Caco-2 (cell line): ENCODE measurements around the gene BAHCC1. TPM values are rescaled to one million over a fixed set of nuclear protein-coding genes. Genes with fewer than 3 reads are reported as not detected.

ENCODE experiments used
- BruUV-seq: library from RNA; stranded (reverse); fragments of 400-500 nt; replicated peaks from 2 replicates; lab custom pipeline; 2021; lab: Mats Ljungman, UMichigan
- CTCF ChIA-PET: fragments of 300-600 bp; sonication (Branson Sonifier 250); formaldehyde crosslinking; loops from one replicate; lab custom pipeline; 2022; ENCODE audit warnings: antibody characterized with exemption; lab: Charles Lee
- POLR2A ChIA-PET: fragments of 300-600 bp; sonication (Branson Sonifier 250); formaldehyde crosslinking; loops from one replicate; lab custom pipeline; 2022; ENCODE audit warnings: antibody characterized with exemption; lab: Charles Lee
- DNase-seq, 2 experiments: peaks; one replicate each; pipeline versions ENCODE4 v3.0.0 to v3.0.0-alpha.2; 2020 to 2022
- H3K27me3 ChIP-seq: replicated peaks from 2 replicates; pipeline ENCODE4 v1.6.0; 2011; ENCODE audit warnings: low read length; ENCODE audit not compliant: control insufficient read depth, insufficient read depth
- H3K36me3 ChIP-seq: 2 replicates; pipeline ENCODE4 v1.5.1; 2011; ENCODE audit warnings: low read length; ENCODE audit not compliant: control insufficient read depth, insufficient read depth
- H3K4me1 ChIP-seq: fragments of 250-450 bp; sonication (Bioruptor Pico); 2 replicates; pipeline ENCODE4 v1.5.1; 2020; ENCODE audit warnings: mild to moderate bottlenecking
- H3K4me3 ChIP-seq: 2 replicates; pipeline ENCODE4 v1.5.1; 2011; ENCODE audit warnings: low read depth, mild to moderate bottlenecking, control low read depth, low read length
- H3K9me3 ChIP-seq: fragments of 250-450 bp; sonication (Bioruptor Pico); 2 replicates; pipeline ENCODE4 v1.5.1; 2020; ENCODE audit warnings: mild to moderate bottlenecking, moderate library complexity
- H3K27ac Mint-ChIP-seq: one replicate; pipeline ENCODE4 v1.8.0; 2022; ENCODE audit warnings: mixed read lengths; ENCODE audit not compliant: unreplicated experiment
- H3K27me3 Mint-ChIP-seq: one replicate; pipeline ENCODE4 v1.8.0; 2022; ENCODE audit warnings: mixed read lengths; ENCODE audit not compliant: insufficient read depth, unreplicated experiment
- H3K36me3 Mint-ChIP-seq: one replicate; pipeline ENCODE4 v1.8.0; 2022; ENCODE audit warnings: mild to moderate bottlenecking, mixed read lengths; ENCODE audit not compliant: insufficient read depth, unreplicated experiment
- H3K4me1 Mint-ChIP-seq: one replicate; pipeline ENCODE4 v1.8.0; 2022; ENCODE audit warnings: low read depth, mixed read lengths; ENCODE audit not compliant: unreplicated experiment
- H3K4me3 Mint-ChIP-seq: one replicate; pipeline ENCODE4 v1.8.0; 2022; ENCODE audit warnings: mild to moderate bottlenecking, moderate library complexity, mixed read lengths; ENCODE audit not compliant: unreplicated experiment
- H3K9me3 Mint-ChIP-seq: one replicate; pipeline ENCODE4 v1.8.0; 2022; ENCODE audit warnings: mixed read lengths; ENCODE audit not compliant: unreplicated experiment
- CTCF ChIP-seq, 2 experiments: fragments of 200-600 bp in 1 of 2; IDR thresholded peaks; 1 replicate in 1 of 2; 2 replicates in 1 of 2; pipeline versions ENCODE4 v1.5.1 to v1.8.0; 2011 to 2022; ENCODE audit warnings: antibody characterized with exemption in 1 of 2, control low read depth in 1 of 2, inconsistent platforms in 1 of 2, low read depth in 1 of 2, low read length in 1 of 2, mild to moderate bottlenecking in 1 of 2, moderate library complexity in 1 of 2; ENCODE audit not compliant: insufficient read depth in 1 of 2, severe bottlenecking in 1 of 2, unreplicated experiment in 1 of 2
- intact Hi-C: fragments of 100-400 bp; cut with micrococcal nuclease; formaldehyde crosslinking; loops from one replicate; pipeline ENCODE4 v1.10.0; 2022; ENCODE audit not compliant: unreplicated experiment
- total RNA-seq: library from RNA; stranded (reverse); gene quantifications from 2 replicates; pipeline ENCODE4 v1.2.3, GENCODE V29; 2022

Gene BAHCC1
- total RNA-seq, 1 experiment from 2014 or later: 10.2 TPM

DNA sequence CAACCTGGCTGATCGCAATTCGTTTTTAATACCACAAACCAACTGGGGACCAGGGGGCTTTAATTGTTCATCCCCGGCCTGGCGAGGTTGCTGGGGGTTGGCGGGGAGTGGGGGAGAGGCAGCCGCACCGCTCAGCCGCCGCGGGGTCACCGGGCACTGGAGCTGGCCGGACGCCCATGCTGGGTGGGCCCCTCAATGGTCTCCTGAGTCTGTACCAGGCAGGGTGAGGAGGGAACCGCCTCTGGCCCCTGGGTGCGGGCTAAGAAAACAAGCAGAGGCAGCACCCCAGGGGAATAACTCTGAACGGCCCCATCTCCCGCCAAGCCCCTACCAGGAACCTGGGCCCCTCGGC lies 73.5 kb downstream of the BAHCC1 start:
- ChIA-PET POLR2A (no interaction called here), CTCF (no interaction called here)
- Mint-ChIP-seq H3K4me3 (no peak overlapping the region), H3K27me3 (no peaks in the 10 kb centered on the region), H3K4me1 (no peaks in the 10 kb centered on the region), H3K36me3 (no peaks in the 10 kb centered on the region), H3K9me3 (no peaks in the 10 kb centered on the region), H3K27ac (no peak overlapping the region)
- H3K36me3 ChIP-seq: no peaks in the 10 kb centered on the region; the same call in 1 of the 2 replicates
- H3K27me3 ChIP-seq: no peaks in the 10 kb centered on the region
- intact Hi-C loops: no loop called here
- no peak for DNase-seq
- TF ChIP-seq CTCF (IDR thresholded peaks at IDR 0.05; ENCODE audit: insufficient read depth in 1 of 2, low read depth in 1 of 2, low read length in 1 of 2, severe bottlenecking in 1 of 2, unreplicated experiment in 1 of 2): no peak
- no peak overlapping the region for H3K4me3 ChIP-seq
- BruUV-seq: no TSS peak
- no peaks in the 10 kb centered on the region for H3K4me1 ChIP-seq
- no peaks in the 10 kb centered on the region for H3K9me3 ChIP-seq

DNA sequence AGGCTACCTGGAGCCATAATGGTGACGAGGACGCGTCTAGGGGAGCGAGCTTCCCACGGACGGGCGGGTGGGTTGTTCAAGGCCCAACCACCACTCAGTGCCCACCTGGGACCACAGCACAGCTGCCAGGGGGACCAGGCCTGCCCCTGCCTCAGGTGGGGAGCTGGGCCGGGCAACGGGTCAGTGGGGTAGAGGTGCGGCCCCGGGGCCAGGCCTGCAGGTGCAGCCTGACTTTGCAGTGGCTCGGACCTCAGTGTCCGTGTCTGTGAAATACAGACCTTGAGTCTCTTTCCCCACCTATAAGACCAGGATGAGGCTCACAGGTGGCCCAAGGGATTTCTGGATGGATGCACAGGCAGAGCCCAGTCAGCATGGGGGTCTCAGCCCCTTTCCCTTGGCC lies 74.0 kb downstream of the BAHCC1 start:
- Mint-ChIP-seq H3K27me3 (no peaks in the 10 kb centered on the region), H3K4me3 (no peak overlapping the region), H3K27ac (no peak overlapping the region), H3K36me3 (no peaks in the 10 kb centered on the region), H3K4me1 (no peaks in the 10 kb centered on the region), H3K9me3 (no peaks in the 10 kb centered on the region)
- CTCF ChIA-PET: no interaction called here
- TF ChIP-seq CTCF (IDR thresholded peaks at IDR 0.05; ENCODE audit: insufficient read depth in 1 of 2, low read depth in 1 of 2, low read length in 1 of 2, severe bottlenecking in 1 of 2, unreplicated experiment in 1 of 2): no peak
- H3K9me3 ChIP-seq: no peaks in the 10 kb centered on the region
- no peak overlapping the region for H3K4me3 ChIP-seq
- POLR2A ChIA-PET: no interaction called here
- H3K27me3 ChIP-seq: no peaks in the 10 kb centered on the region
- no peak for DNase-seq
- no peaks in the 10 kb centered on the region; the same call in 1 of the 2 replicates for H3K36me3 ChIP-seq
- intact Hi-C loops: no loop called here
- BruUV-seq: no TSS peak
- H3K4me1 ChIP-seq: no peaks in the 10 kb centered on the region

GRCh38 chr17:81470270-81470943 lies 75.2 kb downstream of the BAHCC1 start:
- no TSS peak for BruUV-seq
- DNase-seq: no peak
- H3K4me3 Mint-ChIP-seq: no peak overlapping the region
- Histone ChIP-seq H3K27me3 (no peaks in the 10 kb centered on the region), H3K36me3 (no peaks in the 10 kb centered on the region; the same call in 1 of the 2 replicates), H3K9me3 (no peaks in the 10 kb centered on the region), H3K4me3 (no peak overlapping the region), H3K4me1 (no peaks in the 10 kb centered on the region)
- CTCF ChIA-PET: interaction anchor here (0.5 to 0.6 kb wide), 2 partner anchors 84 to 367 kb away, joined by 3 to 4 read pairs; no protein-coding TSS in a partner anchor
- TF ChIP-seq CTCF (IDR thresholded peaks at IDR 0.05; ENCODE audit: insufficient read depth in 1 of 2, low read depth in 1 of 2, low read length in 1 of 2, severe bottlenecking in 1 of 2, unreplicated experiment in 1 of 2): no peak
- no peaks in the 10 kb centered on the region for H3K36me3 Mint-ChIP-seq
- H3K4me1 Mint-ChIP-seq: no peaks in the 10 kb centered on the region
- H3K27me3 Mint-ChIP-seq: no peaks in the 10 kb centered on the region
- no peak overlapping the region for H3K27ac Mint-ChIP-seq
- POLR2A ChIA-PET: no interaction called here
- no peaks in the 10 kb centered on the region for H3K9me3 Mint-ChIP-seq
- intact Hi-C loops: no loop called here
